ENCODE results near the gene GMDS.

The GMDS gene

DNA sequence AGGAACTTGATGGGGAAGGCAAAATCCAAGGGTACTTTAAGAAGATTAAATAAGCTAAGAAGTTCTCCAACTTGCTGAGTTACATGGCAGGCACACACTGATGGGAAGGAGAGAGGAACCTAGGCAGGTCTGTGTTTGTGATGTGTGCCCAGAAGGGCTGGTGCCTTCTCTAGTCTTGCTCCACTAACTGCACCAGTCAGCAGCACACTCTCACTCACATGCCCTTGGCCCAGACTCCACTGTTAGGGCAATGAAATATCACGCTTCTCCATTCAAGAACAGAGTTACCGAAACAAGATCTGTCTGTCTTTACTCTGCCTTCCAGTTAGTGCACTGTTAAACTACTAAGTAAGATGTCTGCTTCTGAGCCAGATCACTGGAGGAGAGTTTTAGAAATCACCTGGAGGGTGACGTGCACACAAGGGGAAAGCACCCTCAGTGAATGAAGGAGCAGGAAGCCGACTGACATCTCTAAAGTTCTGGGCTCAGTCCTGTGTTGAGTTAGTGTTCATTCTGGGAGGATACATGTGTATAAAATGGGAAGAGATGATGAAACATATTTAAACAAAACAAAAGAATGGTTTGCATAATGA, 384.6 kb downstream of the GMDS start:
- Histone ChIP-seq H3K4me1 (ENCODE audit: insufficient read depth, low read length) (peaks cover 24% of the 10 kb centered on the region), H3K9ac (ENCODE audit: low read depth, low read length) (no peak overlapping the region), H3K27me3 (ENCODE audit: insufficient read depth, low read length, poor library complexity) (no peaks in the 10 kb centered on the region), H3K9me3 (ENCODE audit: insufficient read depth, low read length, severe bottlenecking) (no peaks in the 10 kb centered on the region), H3K36me3 (ENCODE audit: insufficient read depth, low read length) (no peaks in the 10 kb centered on the region), H4K20me1 (ENCODE audit: insufficient read depth, low read length) (no peaks in the 10 kb centered on the region), H3K79me2 (ENCODE audit: insufficient read depth, low read length) (no peaks in the 10 kb centered on the region), H2AFZ (ENCODE audit: low read depth, low read length) (no peak overlapping the region), H3K4me3 (ENCODE audit: low read depth in 1 of 2, low read length in 2 of 2) (no peak overlapping the region), H3K27ac (ENCODE audit: low read length) (no peak overlapping the region), H3K4me2 (ENCODE audit: insufficient read depth, low read length) (no peak overlapping the region)
- TF ChIP-seq CTCF (IDR thresholded peaks at IDR 0.05; ENCODE audit: borderline replicate concordance, extremely low read depth, low read length, poor library complexity, severe bottlenecking): no peak
- TF ChIP-seq EZH2 (IDR thresholded peaks at IDR 0.05; ENCODE audit: borderline replicate concordance, low read depth, low read length, severe bottlenecking): no peak
- DNase-seq (no peak), ATAC-seq (ENCODE audit: insufficient read depth, low read depth) (no peak)

DNA sequence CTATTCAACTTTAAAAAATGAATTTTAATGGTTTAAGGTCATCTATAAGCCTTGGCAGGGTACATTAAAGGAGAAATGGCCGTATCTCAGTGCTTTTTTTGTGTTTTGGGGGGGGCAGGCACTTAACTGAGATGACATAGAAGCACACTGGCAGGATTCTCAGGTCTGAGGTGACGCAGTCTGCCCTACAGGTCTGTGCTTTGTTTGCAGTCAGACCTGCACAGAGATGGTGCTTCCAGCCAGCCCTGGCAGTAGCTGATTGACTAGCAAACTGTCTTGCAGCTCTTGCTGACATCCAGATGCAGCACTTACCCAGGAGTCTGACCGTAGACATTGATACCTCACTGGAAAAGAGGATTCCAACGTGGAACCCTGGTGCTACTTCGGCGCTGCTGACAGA, 386.5 kb downstream of the GMDS start:
- ATAC-seq (ENCODE audit: insufficient read depth, low read depth) (no peak), DNase-seq (no peak)
- Histone ChIP-seq H3K9me3 (ENCODE audit: insufficient read depth, low read length, severe bottlenecking) (no peaks in the 10 kb centered on the region), H3K36me3 (ENCODE audit: insufficient read depth, low read length) (no peaks in the 10 kb centered on the region), H4K20me1 (ENCODE audit: insufficient read depth, low read length) (no peaks in the 10 kb centered on the region), H3K79me2 (ENCODE audit: insufficient read depth, low read length) (no peaks in the 10 kb centered on the region), H3K27ac (ENCODE audit: low read length) (0 out of 2 replicates have a peak overlapping the region, but pooled peaks have one; percentile 11), H3K4me1 (ENCODE audit: insufficient read depth, low read length) (peaks cover 43% of the 10 kb centered on the region), H3K9ac (ENCODE audit: low read depth, low read length) (no peak overlapping the region), H3K4me2 (ENCODE audit: insufficient read depth, low read length) (no peak overlapping the region), H3K27me3 (ENCODE audit: insufficient read depth, low read length, poor library complexity) (no peaks in the 10 kb centered on the region), H3K4me3 (ENCODE audit: low read depth in 1 of 2, low read length in 2 of 2) (no peak overlapping the region), H2AFZ (ENCODE audit: low read depth, low read length) (no peak overlapping the region)
- TF ChIP-seq CTCF (IDR thresholded peaks at IDR 0.05; ENCODE audit: borderline replicate concordance, extremely low read depth, low read length, poor library complexity, severe bottlenecking) (no peak), EZH2 (IDR thresholded peaks at IDR 0.05; ENCODE audit: borderline replicate concordance, low read depth, low read length, severe bottlenecking) (no peak)

DNA sequence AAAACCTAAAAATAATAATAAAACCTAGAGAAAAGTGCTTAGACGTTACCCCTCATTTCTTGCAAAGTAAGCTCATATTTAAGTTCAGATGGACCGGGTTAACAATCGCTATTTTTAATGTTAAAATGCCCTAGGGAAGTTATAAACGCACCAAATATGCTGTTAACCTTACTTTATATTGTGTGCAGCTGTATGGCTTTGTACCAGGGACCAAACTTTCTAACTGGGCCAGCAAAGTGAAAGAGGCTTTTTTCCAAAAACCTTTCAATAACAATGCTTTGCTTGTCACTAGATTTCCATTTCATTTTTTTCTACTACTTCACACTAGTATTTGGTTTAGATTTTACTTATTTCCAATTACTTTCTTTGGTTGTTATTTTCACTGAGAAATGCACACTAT, 387.2 kb downstream of the GMDS start:
- no peaks in the 10 kb centered on the region for H4K20me1 ChIP-seq (ENCODE audit: insufficient read depth, low read length)
- no peak overlapping the region for H2AFZ ChIP-seq (ENCODE audit: low read depth, low read length)
- H3K79me2 ChIP-seq (ENCODE audit: insufficient read depth, low read length): no peaks in the 10 kb centered on the region
- H3K36me3 ChIP-seq (ENCODE audit: insufficient read depth, low read length): no peaks in the 10 kb centered on the region
- no peaks in the 10 kb centered on the region for H3K9me3 ChIP-seq (ENCODE audit: insufficient read depth, low read length, severe bottlenecking)
- no peak overlapping the region for H3K27ac ChIP-seq (ENCODE audit: low read length)
- no peak overlapping the region for H3K9ac ChIP-seq (ENCODE audit: low read depth, low read length)
- no peaks in the 10 kb centered on the region for H3K27me3 ChIP-seq (ENCODE audit: insufficient read depth, low read length, poor library complexity)
- H3K4me2 ChIP-seq (ENCODE audit: insufficient read depth, low read length): no peak overlapping the region
- no peak for DNase-seq
- no peak overlapping the region for H3K4me3 ChIP-seq (ENCODE audit: low read depth in 1 of 2, low read length in 2 of 2)
- ATAC-seq (ENCODE audit: insufficient read depth, low read depth): no peak
- peaks cover 43% of the 10 kb centered on the region for H3K4me1 ChIP-seq (ENCODE audit: insufficient read depth, low read length)
- TF ChIP-seq EZH2 (IDR thresholded peaks at IDR 0.05; ENCODE audit: borderline replicate concordance, low read depth, low read length, severe bottlenecking): no peak

DNA sequence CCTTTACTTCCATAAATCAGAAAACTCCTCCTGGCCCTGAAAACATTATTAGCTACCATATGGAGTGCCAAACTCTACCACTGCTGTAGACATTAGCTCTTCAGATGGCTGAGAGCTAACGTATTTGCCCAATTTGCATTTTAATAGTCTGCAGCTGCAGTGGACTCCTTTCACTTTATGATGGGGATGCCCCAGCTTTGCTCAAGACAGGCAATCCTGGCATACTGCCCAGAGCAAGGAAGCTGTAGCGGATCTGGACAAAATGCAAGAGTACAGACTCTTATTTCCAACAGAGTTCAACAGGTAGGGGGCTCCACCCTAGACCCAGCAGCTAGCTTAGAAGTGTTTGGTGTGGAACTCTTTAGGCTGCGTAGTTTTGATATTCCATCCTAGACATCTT, 389.0 kb downstream of the GMDS start:
- Histone ChIP-seq H3K9ac (ENCODE audit: low read depth, low read length) (peak overlapping the region; percentile 51), H3K4me1 (ENCODE audit: insufficient read depth, low read length) (peaks cover 48% of the 10 kb centered on the region), H4K20me1 (ENCODE audit: insufficient read depth, low read length) (no peaks in the 10 kb centered on the region), H2AFZ (ENCODE audit: low read depth, low read length) (peak overlapping the region; percentile 60; the same call in 1 of the 2 replicates), H3K4me3 (ENCODE audit: low read depth in 1 of 2, low read length in 2 of 2) (peak overlapping the region in 1 of 2 experiments; percentile 15; a peak in 1 of 4 replicates), H3K4me2 (ENCODE audit: insufficient read depth, low read length) (peak overlapping the region; percentile 59), H3K27me3 (ENCODE audit: insufficient read depth, low read length, poor library complexity) (no peaks in the 10 kb centered on the region), H3K36me3 (ENCODE audit: insufficient read depth, low read length) (no peaks in the 10 kb centered on the region), H3K79me2 (ENCODE audit: insufficient read depth, low read length) (no peaks in the 10 kb centered on the region), H3K27ac (ENCODE audit: low read length) (peak overlapping the region; percentile 98), H3K9me3 (ENCODE audit: insufficient read depth, low read length, severe bottlenecking) (no peaks in the 10 kb centered on the region)
- DNase-seq (peak; percentile 94), ATAC-seq (ENCODE audit: insufficient read depth, low read depth) (peak; percentile 97)
- TF ChIP-seq EZH2 (IDR thresholded peaks at IDR 0.05; ENCODE audit: borderline replicate concordance, low read depth, low read length, severe bottlenecking) (no peak), CTCF (IDR thresholded peaks at IDR 0.05; ENCODE audit: borderline replicate concordance, extremely low read depth, low read length, poor library complexity, severe bottlenecking) (peak; percentile 74)

Data from DND-41 (cell line).